ENCODE measurements around the gene ATL2.
A peak's percentile ranks its signal among the peaks of the same experiment; 100 is the strongest.
"Not testable (repeated sequence)": the region's sequence is repeated elsewhere in the genome, so short reads cannot be mapped to it uniquely, and the experiment has no call there.

The ATL2 gene

DNA sequence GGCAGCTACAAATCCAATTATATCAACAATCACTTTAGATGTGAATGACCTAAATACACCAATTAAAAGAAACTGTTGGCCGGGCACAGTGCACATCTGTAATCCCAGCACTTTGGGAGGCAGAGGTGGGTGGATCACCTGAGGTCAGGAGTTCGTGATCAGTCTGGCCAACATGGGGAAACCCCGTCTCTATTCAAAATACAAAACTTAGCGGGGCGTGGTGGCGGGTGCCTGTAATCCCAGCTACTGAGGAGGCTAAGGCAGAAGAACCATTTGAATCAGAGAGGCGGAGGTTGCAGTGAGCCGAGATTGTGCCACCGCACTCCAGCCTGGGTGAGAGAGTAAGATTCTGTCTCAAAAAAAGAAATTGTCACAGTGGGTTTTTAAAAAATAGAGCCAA, 49.5 kb downstream of the ATL2 start:
- DNase-seq (ENCODE audit: low spot score) = no peak

DNA sequence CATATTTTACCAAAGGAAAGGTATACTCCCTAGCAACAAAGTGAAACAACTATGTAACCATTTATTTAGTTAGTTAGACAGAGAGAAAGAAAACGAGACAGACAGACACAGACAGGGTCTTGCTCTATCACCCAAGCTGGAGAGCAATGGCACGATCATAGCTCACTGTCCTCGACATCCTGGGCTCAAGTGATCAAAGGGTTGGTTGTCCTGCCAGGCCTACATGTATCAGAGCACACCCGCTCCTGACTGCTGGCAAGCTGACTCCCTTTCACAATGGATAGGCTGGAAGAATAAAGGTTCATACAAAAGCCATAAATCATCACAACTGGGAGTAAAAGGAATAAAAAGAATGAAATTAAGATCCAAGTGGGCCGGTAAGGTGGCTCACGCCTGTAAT, 53.5 kb downstream of the ATL2 start:
- no peak for DNase-seq (ENCODE audit: low spot score)

DNA sequence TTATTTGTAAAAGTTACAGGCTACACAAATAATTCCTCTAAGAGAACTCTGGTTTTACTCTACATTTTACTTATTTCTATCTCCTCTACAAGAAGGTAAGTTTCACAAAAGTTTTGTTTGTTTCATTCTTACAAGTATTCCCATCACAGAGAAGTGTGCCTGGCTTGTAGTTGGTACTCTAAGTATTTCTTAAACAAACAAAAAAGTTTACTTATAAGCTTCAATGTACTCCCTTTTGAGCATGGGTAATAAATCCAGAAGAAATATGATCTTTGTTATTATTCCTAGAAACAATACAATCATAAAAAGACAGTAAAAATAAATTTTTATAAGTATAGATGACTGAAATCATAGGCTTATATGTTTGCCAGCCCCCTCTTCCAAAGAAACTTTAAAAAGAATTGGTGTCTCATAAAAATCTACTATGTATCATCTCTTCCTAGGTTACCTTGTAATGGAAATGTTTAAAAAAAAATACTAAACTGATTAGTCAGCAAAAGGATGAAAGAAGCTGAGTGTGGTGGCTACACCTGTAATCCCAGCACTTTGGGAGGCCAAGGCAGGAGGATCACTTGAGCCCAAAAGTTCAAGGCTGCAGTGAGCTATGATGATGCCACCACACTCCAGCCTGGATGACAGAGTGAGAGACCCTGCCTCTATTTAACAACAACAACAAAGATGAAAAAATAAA, 54.7 kb downstream of the ATL2 start:
- DNase-seq (ENCODE audit: low spot score) = no peak

DNA sequence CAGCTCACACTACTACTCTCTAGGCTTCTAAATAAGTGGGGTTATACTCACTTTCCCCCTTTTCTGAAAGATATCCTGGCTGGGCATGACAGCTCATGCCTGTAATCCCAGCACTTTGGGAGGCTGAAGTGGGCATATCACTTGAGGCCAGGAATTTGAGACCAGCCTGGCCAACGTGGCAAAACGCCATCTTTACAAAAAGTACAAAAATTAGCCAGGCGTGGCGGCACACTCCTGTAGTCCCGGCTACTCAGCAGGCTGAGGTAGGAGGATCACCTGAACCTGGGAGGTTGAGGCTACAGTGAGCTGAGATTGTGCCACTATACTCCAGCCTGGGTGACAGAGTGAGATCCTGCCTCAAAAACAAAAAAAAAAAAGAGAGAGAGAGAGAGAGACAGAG, 57.8 kb downstream of the ATL2 start:
- DNase-seq (ENCODE audit: low spot score) = not testable (repeated sequence)

DNA sequence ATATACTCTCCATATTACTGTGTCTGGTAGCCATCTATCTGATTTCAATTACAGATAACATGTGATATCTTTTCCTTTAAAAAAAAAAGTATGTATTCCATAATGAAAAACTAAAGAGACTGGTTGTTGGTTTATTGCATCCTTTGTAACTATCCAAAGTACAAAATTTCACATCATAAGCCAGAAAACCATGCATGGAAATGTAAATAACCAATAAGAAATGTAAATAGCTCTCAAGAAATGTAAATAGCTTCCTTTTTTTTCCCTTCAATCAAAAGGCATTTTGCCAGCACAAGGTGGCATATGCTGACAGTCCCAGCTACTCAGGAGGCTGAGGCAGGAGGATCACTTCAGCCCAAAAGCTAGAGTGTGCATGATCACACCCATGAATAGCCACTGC, 59.3 kb downstream of the ATL2 start:
- DNase-seq (ENCODE audit: low spot score) = no peak

DNA sequence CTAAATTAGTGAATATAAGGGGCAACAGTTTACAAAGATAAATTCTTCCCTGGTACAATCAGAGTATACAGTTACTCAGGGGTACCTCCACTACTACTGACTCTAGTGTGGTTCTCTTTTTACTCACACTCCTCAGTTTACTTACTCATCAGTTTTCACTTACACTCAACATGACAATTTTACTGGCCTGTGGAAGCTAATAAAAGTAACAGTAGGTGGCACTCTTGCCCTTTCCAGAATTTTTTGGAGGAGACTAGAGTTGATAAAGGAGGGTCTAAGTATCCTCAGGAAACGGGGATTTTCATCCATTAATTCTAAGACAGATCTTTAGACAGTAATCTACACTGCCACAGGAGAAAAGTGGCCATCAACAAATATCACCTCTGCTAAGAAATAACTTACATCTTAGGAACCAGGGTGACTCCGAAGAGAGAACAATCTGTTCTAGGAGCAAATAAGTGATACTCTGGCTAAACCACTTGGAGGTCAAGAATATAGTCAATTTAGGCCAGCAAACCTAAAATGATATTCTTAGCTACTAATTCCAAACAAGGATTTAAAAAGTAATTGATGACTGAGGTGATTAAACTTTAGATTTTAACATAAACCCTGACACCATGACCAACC, 61.3 kb downstream of the ATL2 start:
- DNase-seq (ENCODE audit: low spot score) = peak; percentile 36

DNA sequence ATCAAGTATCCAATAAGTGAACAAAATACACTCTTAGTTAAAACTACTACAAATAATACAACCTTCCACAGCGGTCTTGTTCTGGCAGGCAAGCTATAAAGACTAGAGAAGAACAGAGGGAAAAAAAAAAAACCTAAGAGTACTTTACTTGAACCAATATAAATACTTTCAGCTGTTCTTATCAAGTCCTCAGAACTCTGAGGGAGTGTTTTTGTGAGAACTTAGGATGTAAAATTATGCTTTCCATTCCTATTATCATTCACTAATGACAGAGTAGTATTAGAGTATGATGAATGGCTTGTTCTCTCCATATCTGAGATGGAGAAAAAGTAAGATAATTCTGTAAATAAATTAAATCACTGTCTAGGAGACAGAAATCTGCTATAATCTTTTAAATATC, 68.3 kb downstream of the ATL2 start:
- DNase-seq (ENCODE audit: low spot score) = no peak

DNA sequence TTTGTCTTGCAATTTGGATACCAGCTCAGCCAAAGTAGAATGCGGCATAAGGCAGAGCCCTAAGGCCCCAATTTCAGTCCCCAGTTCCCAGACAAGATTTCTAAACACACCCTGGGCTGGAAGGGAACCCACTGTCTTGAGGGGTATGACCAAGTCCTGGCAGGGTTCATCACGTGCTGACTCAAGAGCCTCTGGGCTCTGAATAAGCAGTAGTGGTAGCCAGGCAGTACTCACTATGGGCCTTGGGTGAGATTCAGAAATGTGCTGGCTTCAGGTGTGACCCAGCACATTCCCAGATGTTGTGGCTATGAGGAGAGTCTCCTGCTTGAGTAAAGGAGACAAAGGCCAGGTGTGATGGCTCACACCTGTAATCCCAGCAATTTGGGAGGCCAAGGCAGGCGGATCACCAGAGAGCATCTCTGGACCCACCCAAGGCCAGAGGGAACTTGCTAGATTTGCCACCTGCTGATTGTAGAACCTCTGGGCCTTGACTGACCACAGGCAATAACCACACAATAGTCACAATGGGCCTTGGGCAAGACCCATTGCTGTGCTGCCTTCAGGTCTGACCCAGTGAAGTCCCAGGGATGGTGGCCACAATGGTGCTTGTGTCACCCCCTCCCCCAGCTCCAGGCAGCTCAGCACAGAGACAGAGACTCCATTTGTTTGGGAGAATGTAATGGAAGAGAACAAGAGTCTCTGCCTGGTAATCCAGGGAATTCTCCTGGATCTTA, 74.9 kb downstream of the ATL2 start:
- DNase-seq (ENCODE audit: low spot score) = no peak

DNA sequence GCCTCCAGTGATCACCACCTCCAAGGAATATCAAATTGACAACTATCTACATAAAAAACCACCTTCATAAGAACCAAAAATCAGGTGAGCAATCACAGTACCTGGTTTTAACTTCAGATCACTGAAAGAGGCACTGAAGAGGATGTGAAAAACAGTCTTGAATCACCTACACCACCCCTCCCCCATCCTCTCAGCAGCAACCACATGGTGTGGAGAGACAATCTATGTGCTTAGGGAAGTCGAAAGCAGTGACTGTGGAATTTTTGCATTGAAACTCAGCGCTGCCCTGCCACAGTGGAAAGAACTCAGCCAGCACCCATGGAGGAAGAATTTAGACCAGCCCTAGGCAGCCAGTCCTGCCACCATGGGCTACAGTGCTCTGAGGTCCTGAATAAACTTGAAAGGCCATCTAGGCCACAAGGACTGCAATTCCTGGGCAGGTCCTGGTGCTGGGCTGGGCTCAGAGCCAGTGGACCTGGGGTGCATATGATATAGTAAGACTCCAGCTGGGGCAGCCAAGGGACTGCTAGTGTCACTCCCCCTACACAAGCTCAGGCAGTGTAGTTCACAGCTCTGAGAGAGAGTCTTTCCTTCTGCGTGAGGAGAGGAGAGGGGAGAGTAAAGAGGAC, 75.6 kb downstream of the ATL2 start:
- DNase-seq (ENCODE audit: low spot score) = no peak

DNA sequence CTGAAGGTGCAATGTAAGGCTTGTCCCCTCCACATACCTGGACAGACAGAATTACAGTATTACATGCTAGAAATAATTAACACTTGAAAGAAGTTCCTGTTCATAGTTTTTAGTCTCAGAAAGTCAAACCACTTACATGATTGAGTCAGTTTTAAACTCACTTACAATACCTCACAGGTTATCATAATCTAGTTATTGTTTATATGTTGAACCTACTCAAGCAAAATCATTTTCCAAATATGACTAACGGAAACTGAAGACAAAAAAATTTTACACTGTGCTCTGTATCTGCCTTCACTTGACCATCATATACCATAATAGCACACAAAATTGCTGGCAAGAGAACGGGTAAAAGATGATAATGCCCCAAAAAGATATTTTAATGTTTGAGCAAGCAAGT, 78.5 kb downstream of the ATL2 start:
- no peak for DNase-seq (ENCODE audit: low spot score)

DNA sequence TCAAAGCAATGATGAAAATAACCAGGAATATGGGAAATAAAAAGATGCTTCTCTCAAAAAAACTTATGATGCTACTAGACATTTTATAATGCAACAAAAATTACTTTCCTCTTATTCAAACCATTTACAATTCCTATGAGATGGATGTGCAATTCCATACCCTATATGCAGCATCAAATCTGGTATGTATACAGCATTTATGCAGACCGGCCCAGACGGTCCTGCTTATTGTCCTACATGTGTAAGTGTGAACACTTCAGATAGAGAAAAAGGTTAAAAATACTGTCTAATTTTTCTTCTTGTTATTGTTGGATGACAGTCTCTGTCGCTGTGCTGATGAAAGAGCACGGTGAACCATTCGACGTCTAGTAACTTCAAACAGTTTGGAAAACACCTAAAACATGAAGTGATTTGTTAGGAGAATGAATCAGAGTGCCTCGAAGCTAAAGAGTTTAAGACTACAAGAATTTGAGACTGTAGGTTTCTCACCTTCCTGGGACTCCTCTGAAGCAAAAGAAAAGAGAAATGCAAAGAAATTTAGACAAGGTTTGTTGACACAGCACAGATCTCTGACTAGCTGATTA, 80.8 kb downstream of the ATL2 start:
- DNase-seq (ENCODE audit: low spot score) = no peak

DNA sequence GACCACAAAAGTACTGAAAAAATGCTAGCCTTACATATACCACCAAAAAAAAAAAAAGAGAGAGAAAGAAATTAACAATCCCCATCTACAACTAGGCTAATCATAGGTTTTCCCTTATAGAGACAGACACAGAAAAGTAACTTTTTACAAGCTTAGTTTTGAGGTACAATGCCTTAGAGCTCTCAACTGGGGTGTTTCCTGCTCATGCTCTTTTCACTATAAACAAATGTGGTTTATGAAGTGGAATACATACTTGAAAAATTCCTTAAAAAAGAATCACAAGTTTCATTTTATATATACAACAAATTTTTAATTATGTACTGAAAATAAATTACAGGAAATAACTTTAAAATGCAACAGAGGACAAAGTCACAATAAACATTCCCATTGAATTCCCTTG, 82.5 kb downstream of the ATL2 start:
- no peak for DNase-seq (ENCODE audit: low spot score)

DNA sequence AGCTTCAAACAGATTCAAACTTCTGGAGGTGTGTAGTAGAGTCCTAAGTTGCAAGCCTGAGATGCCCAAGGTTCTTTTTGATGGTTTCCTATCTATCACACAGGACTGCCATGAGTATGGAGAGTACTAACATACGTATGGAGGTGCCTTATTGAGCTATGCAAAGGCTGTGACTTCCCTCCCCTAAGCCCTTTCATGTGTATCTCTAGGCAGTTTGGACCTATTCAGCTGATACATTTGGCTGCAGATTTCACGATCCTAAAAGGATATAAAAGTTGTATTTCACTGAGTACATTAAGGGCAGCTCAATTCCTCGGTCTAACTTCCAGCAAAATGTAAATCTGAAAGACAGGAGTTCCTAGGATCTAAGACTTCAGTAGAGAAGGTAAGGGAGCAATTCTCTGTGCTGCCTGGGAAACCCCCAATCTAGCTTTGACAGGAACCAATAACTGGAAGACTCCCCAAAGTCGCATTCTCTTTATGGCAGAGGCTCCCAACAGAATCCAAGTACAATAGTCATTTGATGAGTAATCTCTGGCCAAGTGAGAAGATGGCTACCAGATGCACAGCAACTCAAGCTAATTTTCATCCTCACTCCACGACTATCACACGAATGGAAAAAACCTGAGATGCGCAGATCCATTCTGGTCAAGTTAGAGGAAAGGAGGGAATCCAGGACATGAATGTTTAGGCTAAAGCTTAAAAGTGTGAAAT, 83.8 kb downstream of the ATL2 start:
- no peak for DNase-seq (ENCODE audit: low spot score)

DNA sequence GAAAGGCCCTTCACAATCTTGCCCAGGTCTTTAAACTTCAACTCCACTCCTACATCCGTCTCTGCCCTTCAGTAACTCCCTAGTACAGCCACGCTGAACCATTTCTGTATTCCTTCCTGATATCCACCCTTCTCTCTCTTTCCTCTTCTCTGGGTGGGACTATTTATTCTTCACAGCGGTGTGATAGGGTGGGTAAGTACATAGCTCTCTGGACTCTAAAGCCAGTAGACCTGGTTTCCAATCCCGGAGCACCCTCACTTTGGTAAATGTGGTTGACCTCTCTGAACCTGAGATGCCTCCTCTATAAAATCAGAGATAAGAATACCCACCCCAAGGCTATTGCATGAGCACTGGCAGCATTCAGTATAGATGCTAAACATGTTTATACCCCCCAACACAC, 86.7 kb downstream of the ATL2 start:
- no peak for DNase-seq (ENCODE audit: low spot score)

DNA sequence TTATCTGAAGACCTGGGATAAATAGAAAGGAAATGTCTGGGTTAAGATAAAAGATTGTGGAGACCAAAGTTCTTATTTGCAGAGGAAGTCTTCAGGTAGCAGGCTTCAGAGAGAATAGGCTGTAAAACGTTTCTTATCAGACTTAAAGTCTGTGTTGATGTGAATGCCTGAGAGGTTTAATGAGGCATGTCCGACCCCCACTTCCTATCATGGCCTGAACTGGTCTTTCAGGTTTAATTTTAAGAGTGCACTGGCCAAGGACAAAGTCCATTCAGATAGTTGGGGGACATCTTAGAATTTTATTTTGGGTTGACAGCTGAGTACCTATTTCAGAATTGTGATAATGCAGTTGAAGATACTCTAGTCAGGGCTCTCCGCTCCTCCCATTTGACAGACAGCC, 92.1 kb downstream of the ATL2 start:
- no peak for DNase-seq (ENCODE audit: low spot score)

DNA sequence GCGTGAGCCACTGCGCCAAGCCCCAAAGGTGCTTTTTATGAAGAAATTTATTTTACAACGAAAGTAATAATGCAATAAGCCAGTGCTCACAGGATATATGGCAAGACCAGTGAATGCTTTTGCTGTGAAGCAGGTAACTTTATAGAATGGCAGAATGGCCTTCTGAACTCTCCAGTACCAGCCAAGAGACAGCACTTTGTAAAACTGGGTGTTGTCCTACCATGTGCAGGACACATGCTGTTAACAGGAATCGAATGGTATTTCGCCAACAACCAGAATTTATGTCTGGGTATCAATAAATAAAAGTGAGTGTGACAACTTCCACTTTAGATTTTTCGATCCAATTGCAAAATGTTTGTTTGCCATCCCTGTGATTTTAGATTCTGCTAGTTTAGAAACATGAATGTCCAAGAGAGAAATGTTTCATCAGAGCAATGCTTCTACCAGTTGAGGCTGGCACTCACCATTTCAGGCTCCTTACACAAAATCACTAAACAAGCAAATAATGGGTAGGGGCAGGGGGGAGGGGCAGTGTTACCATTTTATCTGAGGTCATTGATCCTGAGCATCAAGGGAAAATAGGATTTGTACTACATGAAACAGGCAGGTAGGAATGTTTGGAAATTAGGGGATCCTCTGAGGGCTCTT, 95.9 kb downstream of the ATL2 start:
- DNase-seq (ENCODE audit: low spot score) = no peak

DNA sequence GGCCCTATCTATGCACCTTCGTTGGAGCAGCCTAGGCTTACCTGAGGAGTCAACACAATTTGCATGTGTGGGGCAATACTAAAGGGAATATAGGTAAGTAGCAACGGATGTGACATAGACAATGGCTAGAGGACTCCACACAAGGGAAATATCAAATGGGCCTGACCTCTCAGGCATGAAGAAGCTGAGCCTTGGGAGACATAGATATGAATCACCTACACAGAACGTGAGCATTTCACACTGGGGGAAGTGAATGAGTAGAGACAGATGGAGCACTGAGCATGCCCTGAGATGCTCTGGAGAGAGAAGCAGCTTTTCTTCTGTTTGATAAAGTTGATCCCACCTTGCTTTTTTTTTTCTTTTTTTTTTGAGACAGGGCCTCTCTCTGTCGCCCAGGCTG, 97.9 kb downstream of the ATL2 start:
- no peak for DNase-seq (ENCODE audit: low spot score)

DNA sequence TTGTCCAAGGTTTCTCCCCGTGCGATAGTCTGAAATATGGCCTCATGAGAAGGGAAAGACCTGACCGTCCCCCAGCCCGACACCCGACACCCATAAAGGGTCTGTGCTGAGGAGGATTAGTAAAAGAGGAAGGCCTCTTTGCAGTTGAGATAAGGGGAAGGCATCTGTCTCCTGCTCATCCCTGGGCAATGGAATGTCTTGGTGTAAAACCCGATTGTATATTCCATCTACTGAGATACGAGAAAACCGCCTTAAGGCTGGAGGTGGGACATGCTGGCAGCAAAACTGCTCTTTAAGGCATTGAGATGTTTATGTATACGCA, 99.0 kb downstream of the ATL2 start:
- DNase-seq (ENCODE audit: low spot score) = not testable (repeated sequence)

DNA sequence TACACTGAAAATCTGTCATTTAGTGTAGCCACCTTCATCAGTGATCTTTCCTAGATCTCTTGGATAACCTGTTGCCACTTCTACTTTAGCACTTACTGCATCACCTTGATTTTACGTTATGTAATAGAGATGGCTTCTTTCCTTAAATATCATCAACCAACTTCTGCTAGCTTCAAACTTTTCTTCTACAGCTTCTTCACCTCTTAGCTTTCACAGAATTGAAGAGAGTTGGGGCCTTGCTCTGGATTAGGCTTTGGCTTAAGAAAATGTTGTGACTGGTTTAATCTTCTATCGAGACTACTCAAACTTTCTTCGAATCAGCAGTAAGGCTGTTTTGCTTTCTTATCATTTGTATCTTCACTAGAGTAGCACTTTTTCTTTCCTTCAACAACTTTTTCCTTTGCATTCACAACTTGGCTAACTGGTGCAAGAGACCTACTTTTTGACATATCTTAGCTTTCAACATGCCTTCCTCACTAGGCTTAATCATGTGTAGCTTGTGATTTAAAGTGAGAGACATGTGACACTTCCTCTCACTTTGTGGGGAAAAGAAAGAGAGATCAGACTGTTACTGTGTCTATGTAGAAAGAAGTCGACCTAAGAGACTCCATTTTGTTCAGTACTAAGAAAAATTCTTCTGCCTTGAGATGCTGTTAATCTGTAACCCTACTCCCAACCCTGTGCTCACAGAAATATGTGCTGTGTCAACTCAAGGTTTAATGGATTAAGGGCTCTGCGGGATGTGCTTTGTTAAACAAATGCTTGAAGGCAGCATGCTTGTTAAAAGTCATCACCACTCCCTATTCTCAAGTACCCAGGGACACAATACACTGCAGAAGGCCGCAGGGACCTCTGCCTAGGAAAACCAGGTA, 99.6 kb downstream of the ATL2 start:
- no peak for DNase-seq (ENCODE audit: low spot score)

All from putamen (tissue), 1 donor.